ENCODE data around the gene MLF2.

Gene MLF2

DNA sequence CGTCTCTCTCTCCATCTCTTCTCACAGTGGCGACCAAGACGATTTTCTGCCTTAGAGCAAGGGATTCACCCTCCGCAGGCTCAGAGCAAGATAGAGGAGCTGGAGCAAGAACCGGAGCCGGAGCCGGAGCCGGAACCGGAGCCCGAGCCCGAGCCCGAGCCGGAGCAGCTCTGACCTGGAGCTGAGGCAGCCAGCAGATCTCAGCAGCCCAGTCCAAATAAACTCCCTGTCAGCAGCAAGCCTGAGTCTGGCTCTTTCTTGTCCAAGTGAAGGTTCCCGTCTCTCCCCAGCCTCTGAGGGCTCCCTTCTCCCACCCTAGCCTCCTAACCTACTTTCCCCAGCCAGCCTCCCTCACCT lies 25.3 kb upstream of the MLF2 start:
- DNase-seq: peak; percentile 8

DNA sequence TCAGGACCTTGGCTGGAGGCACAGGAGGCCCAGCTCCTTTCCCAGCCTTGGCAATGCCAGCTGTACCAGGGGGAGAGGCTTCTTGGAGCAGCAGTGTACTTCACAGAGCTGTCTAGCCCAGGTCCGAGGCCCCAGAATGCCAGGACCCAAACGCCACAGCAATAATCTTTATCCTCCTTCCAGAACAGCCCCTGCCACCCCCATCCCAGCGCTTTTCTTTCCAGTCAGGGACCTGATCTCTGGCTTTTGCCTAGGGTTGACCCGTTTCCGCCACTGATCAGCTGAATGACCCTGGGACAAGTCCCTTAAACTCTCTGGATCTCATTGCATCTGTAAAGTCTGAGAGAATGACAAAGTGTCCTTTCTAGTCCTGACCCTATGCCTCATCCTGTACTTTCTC lies 24.4 kb upstream of the MLF2 start:
- no peak for DNase-seq

DNA sequence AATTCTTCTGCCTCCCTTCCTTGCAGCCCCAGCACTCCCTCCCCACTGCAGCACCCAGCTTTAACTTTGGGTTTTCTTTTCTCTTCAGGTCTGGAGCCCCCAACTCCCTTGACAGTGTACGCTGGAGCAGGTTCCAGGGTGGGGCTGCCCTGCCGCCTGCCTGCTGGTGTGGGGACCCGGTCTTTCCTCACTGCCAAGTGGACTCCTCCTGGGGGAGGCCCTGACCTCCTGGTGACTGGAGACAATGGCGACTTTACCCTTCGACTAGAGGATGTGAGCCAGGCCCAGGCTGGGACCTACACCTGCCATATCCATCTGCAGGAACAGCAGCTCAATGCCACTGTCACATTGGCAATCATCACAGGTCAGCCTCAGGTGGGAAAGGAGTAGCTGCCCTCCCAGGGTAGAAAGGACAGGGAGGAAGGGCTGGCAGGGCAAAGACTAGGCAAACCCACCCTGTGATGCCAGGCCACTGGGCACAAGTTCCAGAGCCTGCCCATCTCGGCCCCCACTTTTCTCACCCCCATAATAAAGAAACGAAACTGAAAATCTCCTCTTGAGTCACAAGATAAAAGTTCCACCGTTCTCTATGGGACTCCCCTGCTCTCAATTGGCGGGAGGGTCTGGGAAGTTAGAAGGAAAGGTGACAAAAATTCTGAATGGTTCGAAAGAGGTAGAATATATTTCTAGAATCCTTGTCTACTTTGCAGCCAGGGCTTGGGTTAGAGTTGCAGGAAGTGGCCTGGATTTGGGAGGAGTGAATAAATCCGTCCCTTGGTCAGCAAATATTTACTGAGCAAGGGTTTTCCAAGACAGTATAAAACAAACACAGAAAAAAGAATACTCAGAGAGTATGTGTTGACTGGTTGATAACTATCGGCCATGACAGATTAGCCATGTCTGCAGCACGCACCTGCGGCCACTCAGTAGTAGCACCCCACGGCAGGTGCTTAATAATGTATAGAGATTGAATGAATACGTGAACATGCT lies 22.5 kb upstream of the MLF2 start:
- no peak for DNase-seq

DNA sequence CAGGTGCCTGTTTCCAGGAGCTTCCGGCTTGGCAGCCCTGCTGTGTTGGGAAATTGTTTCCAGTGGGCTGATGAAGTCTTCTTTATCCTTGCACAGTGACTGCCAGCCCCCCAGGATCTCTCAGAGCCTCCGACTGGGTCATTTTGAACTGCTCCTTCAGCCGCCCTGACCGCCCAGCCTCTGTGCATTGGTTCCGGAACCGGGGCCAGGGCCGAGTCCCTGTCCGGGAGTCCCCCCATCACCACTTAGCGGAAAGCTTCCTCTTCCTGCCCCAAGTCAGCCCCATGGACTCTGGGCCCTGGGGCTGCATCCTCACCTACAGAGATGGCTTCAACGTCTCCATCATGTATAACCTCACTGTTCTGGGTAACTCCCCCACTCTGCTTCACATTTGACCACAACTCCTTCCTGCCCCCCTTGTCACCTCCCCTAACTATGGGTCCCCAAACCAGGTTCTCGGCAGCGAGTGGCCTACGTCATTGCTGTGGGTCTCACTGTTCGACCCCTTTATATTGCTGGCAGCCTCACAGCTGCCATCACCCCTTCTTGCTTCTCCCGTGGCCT lies 21.6 kb upstream of the MLF2 start:
- no peak for DNase-seq

DNA sequence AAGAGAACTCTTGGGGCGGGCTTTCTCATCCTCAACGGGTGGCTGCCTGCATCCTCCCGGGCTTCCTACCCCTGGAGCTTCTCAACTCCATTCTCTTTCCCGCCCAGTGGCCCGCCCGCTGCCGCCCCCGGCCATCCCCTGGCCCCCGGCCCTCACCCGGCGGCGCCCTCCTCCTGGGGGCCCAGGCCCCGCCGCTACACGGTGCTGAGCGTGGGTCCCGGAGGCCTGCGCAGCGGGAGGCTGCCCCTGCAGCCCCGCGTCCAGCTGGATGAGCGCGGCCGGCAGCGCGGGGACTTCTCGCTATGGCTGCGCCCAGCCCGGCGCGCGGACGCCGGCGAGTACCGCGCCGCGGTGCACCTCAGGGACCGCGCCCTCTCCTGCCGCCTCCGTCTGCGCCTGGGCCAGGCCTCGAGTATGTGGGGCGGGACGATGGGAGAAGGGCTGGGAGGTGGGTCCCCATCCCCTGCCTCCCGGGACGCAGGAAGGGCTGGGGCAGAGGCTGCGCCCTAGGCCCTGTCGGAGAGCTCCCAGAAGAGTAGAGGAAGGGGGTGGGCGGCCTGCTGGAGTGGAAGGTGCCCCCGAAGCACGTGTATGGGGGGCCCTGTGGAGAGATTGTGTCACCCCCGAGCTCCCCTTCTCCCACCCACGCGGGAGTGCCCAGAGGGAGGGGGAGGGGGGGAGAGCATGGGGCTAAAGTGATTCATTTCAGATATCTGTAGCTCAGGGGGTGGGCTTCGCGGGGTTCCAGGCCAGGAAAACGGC lies 20.8 kb upstream of the MLF2 start:
- DNase-seq: no peak

DNA sequence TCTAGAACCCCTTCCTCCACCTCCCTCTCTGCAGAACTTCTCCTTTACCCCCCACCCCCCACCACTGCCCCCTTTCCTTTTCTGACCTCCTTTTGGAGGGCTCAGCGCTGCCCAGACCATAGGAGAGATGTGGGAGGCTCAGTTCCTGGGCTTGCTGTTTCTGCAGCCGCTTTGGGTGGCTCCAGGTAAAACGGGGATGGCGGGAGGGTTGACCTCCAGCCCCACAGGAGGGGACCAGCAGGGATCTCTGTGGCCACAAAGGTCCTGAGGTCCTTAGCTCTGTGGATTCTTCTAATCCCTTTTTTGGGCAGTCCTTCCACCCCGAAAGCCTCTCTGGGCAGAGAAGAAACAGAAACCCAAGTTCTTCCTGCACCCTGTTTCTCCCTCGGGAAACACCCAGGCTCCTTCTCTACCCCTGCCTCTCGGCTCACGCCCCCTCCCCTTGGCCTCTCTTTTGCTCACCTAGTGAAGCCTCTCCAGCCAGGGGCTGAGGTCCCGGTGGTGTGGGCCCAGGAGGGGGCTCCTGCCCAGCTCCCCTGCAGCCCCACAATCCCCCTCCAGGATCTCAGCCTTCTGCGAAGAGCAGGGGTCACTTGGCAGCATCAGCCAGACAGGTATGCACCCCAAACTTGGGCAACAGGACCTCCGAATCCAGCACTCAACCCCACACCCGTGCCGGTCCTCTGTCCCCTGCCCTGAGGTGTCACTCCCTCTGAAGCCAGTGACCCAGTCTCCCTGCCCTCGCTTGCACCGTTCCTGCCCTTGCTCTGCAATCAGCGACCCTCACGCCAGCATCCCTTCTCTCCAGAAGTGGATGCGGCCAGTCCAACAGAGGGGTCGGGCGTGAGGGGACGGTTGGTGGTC lies 20.0 kb upstream of the MLF2 start:
- no peak for DNase-seq

DNA sequence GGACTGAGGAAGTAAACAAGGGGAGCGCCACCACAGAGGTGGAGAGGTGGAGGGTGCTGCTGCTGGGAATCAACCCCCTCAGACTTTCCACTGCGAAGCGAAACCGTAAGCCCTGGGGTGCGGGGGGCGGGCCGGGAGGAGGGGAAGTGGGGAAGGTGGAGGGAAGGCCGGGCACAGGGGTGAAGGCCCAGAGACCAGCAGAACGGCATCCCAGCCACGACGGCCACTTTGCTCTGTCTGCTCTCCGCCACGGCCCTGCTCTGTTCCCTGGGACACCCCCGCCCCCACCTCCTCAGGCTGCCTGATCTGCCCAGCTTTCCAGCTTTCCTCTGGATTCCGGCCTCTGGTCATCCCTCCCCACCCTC lies 19.4 kb upstream of the MLF2 start, which contains the start of gene LAG3:
Gene LAG3, plus strand, starts transcription at position 190 of the 365 bp plus-strand sequence. CDS start 333 bp downstream, outside the sequence.
- no peak for DNase-seq

DNA sequence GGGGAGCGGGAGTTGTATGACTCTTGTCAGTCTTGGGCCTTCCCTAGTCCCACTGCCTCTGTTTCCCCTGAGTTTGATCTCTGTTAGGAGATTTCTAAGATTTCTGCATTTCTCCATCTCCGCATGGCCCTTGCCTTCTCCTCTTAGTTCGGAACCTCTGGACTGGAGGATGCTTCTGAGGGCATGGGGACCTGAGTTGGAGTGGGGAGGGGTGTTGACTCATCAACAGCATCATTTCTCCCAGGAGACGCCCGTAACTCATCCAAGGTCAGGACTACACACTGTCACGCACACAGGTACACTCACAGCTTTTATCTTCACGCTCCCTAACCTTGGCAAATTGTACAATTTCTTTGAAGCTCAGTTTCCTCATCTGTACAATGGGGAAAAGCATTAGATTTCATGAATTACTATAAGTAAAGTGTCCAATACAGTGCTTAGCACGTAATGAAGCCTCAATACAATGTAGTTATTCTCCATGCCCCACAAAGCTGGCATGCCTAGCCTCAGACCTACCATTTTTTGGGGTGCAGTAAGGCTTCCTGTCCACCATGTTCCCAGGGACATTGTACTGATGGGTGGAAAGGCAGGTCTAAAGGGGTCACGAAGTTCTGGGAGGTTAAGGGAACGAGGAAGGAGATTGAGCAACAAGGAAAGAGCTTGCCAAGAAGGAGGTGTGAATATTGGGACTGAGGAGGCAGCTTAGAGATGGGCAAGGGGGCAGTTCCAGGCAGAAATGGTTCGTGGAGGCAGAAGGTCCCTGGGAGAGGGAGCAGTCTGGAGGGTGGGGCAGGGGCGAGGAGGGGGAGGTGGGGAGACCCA lies 18.8 kb upstream of the MLF2 start:
- no peak for DNase-seq

DNA sequence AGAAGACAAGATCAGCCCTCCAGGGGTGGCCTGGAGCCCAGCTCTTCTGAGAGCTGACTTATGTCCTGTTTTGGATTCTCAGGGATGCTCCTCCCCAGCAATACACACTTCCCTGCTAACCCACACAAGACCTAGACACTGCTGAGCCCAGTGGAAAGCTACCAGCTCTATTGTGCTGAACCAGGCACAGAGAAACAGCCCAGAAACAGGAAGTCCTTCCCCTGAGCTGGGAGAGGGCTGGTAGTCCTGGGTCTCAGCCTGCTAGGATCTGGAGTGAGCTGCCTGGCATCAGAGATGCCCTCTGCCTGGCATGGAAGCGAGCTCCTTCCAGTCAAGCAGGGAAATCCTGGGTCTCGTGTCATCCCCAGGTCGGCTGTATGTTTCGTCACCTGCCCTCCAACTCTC lies 18.2 kb upstream of the MLF2 start:
- no peak for DNase-seq

DNA sequence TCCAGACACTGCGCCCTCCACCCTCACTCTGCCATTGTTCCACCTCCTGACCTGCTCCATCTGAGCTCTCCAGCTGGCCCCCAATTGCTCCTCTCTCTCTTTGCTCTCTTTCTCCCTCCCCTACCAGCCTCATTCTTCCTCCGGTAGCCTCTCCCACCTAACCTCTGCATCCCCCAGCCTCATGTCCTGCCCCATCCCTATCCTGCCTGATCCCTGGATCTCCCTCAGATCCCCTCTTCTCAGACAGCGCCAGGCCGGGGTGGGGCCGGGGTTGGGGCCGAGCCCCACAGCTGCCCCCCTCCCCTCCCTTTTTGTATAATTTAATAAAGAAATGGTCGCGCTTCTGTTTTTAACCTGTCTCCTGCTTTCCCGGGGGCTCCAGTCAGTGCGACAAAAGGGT lies 17.7 kb upstream of the MLF2 start:
- DNase-seq: no peak

DNA sequence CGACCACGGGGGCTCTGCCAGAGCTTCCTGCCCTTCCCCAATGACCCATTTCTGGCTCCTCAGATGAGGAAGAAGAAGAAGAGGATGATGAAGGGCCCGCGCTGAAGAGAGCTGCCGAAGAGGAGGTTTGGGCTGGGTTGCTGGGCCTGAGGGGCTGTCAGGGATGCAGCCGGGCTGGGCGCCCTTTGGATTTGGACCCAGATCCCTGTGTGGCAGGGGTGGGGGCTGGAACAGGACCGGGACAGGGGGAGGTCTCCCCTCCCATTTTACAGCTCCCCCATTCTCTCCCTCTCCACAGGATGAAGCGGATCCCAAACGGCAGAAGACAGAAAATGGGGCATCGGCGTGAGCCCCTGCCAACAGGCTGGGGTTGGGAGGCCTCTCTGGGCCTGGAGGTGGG lies 17.2 kb upstream of the MLF2 start:
- DNase-seq: no peak

DNA sequence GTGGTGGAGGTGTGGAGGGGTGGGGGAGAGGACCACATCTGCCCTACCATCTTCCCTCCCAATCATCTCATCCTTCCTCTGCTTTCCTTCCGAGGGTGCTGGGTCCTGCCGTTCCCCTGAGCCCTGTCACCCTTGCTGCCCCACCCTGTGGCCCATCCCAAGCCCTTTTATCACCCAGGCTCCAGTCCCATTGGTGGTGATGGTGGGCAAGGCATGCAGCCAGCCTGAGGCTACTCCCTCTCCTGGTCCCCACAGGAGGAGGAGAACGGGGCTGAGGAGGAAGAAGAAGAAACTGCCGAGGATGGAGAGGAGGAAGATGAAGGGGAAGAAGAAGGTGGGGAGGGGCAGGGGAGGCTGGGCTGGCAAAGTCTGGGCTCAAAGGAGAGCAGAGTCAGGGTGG lies 16.7 kb upstream of the MLF2 start:
- no peak for DNase-seq

DNA sequence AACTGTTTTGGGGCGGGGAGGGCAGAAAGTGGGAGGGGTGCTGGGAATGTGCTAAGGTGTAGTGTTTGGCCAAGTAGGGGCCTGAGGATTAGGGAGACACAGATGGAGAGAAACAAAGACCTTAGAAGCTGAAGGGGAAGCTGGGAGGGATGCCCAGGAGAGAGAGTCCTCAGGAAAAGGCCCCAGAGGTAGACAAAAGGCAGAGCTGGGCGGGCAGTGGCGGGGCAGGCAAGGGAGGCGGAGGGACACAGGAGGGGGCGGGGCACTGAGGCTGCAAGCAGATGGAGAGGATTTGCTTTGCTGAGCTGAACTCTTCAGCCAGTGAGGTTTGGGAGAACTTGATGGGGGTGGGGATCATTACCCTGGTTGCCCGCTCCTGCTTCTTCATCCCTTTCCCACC lies 16.0 kb upstream of the MLF2 start:
- DNase-seq: peak; percentile 52

DNA sequence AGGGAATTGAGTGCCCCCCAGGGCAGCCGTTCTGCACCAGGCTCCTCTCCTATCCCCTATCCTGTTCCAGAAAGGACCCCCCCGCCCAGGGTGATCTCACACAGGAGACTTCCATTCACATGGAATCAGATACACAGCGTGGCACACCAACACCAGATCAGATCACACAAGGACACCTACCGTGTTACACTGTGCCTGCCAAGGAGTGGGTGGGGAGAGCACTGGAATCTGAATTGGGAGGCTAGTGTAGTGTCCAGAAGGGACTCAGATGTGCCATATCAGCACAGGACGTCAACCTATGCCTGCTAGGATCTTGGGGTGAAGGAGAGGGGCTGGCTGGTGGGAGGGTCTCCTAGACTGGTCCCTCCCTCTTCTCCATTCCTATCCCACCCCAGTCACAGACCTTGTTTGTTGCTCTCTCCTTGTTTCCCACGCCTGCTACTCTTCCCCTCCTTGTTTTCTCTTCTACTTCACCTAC lies 15.5 kb upstream of the MLF2 start:
- DNase-seq: no peak

DNA sequence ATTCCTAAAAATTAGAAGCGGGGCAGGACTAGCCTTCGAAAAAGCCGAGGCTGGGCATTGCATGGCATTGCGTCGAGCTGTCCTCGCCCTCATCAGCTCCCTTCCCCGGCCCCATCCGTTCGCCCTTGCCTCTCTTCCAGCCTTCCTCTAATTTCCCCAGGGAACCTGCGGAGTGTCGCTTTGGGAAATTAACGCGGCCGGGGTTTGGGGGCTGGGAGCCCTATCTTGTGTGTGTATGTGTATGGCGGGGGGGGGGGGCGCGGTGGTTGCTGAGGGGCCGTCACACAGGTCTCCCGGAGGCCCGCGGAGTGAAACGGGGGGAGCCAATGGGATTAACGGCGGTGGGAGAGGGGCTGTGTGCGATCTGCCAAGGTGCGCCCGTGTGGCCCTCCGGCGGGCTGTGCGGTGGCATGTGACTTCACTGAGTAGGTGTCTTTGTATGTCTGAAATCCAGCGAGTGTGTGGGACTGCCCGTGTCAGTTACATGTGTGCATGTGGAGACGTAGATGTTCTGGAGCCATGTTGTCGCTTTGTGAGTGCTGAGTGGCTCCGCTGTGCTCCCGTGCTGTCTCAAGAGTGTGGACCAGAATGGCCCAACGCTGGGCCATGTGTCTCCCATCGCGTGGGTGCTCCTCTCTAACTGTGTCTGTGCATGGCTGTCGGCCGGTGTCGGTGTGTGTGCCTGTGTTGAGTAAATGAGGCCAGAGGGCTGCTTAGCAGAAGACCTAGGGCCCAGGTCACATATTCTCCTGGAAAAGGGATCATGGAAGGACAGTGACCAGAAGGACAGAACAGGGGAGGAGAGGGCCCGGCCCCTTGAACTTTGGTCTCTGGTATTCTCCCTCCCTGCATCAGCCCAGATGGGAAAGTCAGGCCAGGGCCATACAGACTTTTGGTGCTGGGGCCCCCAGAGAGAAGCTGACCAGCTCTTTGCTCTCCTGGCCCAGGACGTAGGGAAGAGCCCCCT lies 14.7 kb upstream of the MLF2 start:
- DNase-seq: no peak

DNA sequence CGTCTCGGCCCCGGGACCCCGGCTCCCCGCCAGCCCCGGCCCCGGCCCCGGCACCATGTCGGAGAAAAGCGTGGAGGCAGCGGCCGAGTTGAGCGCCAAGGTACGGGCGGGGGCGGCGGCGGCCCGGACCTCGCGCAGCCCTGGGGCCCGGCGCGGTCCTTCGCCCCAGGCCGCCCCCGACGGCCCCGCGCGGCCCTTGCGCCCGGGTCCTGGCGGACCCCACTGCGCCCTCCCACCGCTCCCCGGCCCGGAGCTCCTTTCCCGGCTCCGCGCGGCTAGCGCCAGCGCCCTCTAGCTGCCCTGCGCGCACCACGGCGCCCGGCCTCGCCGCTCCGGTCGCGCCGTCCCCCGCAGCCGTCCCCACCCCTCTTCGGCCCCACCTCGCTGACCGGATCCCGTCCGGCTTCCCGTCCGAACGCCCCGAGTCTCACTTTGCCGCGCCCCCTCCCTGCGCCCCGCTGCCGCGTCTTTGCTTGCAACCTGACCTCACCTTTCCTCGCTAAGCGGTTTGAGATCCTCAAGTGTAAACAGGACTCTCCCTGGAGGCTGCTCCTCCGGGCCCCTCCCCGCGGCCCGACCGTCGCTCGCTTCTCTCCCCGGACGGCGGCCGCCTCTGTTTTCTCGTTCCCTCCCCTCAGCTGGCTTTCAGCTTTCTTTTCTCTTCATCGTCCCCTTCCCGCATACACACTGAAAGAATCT lies 13.9 kb upstream of the MLF2 start:
- no peak for DNase-seq

DNA sequence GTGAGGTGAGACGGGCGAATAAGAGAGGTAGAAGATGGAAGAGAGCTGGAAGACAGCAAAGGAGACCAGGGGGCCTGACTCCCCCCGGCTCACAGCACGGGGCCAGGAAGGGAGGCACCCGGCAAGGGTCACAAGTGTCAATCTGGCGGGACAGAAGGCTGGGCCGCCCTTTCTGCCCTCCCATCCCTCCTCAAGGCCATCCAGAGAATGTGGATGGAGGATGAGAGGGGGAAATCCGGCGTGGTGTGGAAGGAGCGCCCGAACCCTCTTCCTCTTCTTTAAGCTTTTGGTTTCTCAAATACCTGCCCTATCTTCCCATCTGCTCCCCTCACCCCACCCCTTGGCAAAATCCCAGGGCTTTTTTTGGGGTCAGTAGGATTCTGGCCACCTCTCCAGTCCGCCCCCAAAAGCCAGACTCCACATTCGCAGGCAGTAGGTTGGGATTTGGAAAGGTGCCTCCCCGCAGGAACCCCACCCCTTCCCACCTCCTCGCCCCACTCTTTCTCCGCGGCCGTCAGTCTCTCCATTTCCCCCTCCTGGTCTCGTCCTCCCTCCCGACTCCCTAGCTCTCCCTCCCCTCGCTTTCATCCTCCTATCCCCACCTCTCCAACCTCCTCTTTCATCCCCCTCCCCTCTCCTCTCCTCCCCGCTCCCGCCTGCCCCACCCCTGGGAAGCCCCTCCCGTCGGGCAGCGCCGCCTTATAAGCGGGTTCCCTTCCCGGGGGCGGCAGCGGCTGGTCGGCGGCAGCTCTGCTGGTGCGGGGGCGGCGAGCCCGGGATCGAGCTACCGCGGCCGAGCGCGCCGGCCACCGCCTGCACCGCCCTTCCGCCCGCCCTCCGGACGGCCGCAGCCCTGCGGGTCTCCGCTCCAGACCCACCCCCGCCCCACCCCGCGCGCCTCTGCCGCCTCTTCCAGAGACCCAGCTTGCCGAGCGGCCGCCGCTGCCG lies 13.0 kb upstream of the MLF2 start, which contains the start of gene PTMS:
Gene PTMS, plus strand, starts transcription at position 730 of the 948 bp plus-strand sequence. CDS start 343 bp downstream, outside the sequence.
- peak; percentile 39 for DNase-seq

DNA sequence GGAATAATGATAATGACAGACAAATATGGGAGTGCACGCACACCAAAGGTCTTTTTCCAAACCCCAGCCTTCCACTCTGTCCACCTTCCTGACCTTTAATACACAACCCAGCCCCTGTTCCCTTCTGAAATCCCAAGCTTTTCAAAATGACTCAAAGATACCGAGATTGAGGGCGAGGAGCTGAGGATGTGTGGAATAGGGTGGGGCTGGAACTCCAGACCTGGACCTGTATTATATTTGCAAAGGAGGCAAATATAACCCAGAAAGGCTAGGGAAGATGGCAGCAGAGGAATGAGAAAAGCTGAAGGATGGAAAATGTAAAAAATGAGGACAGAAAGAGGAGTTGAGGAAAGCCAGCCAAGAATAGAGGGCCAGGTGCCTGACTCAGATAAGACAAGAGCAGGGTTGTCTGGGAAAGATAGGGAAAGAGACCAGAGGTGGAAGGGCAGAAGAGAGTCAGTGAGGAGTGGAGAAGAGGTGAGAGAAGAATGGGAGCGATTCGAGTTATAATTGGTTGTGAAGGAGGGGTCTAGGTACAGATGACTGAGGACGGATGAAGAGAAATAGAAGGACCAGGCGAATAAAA lies 12.2 kb upstream of the MLF2 start:
- DNase-seq: no peak
